ENCODE results near the gene MFN2.
"Not testable (repeated sequence)": the region's sequence is repeated elsewhere in the genome, so short reads cannot be mapped to it uniquely, and the experiment has no call there.

MFN2 gene

DNA sequence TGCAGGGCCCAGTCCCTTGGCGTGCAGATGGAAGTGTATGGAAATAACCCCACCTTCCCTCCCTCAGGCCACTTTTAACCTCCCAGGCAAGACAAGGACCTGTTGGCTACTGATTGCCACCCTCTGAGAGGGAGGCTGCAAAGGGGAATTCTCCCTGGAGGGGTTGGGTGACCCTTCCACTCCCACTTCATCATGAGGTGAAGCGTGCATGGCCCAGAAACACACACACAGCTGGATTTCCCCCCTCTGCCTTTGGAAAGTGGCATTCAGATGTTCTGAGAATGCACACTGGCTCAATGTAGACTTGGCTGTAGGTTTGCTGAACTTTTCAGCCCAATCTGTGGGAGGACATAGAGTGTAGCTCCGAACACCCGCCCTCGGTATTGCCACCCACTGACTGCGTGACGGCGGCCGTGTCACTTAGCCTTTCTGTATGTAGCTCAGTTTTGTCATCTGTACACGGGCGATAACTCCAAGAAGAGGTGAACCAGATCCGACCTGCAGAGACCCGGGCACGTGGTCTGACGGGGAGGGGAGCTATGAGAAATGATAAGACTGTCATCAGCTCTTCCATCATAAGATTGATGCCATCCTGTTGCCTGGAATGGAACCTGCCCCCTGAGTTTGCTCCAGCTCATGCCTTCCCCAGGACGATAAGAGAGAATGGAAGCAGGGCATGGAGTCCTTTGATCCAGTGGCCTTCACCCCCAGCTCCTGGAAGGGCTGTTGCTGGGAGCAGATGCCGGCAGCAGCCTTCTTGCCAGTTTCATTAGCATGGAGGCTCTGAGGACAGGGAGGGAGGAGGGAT lies 58.3 kb downstream of the MFN2 start:
- Histone ChIP-seq H3K9me3 (ENCODE audit: control insufficient read depth, insufficient read depth, low read depth, low read length) (0 out of 2 replicates have a peak, but pooled peaks cover 4% of the 10 kb centered on the region), H3K36me3 (ENCODE audit: control insufficient read depth, insufficient read depth, low read length) (0 out of 2 replicates have a peak, but pooled peaks cover 4% of the 10 kb centered on the region), H3K27me3 (ENCODE audit: control insufficient read depth, insufficient read depth, low read length) (no peaks in the 10 kb centered on the region), H3K4me1 (ENCODE audit: control insufficient read depth, insufficient read depth, low read length) (no peaks in the 10 kb centered on the region), H3K9ac (ENCODE audit: low read length) (no peak overlapping the region), H3K4me3 (ENCODE audit: low read depth, low read length) (no peak overlapping the region), H3K27ac (ENCODE audit: low read depth, low read length) (no peak overlapping the region)

DNA sequence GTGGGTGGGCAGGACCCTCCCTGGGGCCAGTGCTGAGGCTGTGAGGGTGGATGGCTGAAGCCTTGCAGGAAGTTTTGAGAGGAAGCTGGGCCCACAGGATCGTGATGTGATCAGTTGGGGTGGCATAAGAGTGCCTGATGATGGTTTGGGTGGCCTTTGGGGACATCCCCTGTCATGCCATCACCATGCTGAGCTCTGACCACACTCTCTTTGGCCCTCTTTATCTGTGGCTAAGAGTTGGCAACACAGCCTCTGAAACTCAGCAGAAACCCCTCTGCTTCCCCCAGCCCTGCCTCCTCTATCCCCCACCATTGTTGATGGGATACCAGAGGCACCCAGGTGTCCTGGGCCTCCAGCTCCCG lies 58.9 kb downstream of the MFN2 start:
- H3K27ac ChIP-seq (ENCODE audit: low read depth, low read length): no peak overlapping the region
- no peaks in the 10 kb centered on the region for H3K27me3 ChIP-seq (ENCODE audit: control insufficient read depth, insufficient read depth, low read length)
- H3K36me3 ChIP-seq (ENCODE audit: control insufficient read depth, insufficient read depth, low read length): 0 out of 2 replicates have a peak, but pooled peaks cover 4% of the 10 kb centered on the region
- 0 out of 2 replicates have a peak, but pooled peaks cover 4% of the 10 kb centered on the region for H3K9me3 ChIP-seq (ENCODE audit: control insufficient read depth, insufficient read depth, low read depth, low read length)
- no peaks in the 10 kb centered on the region for H3K4me1 ChIP-seq (ENCODE audit: control insufficient read depth, insufficient read depth, low read length)
- H3K9ac ChIP-seq (ENCODE audit: low read length): no peak overlapping the region
- H3K4me3 ChIP-seq (ENCODE audit: low read depth, low read length): no peak overlapping the region

DNA sequence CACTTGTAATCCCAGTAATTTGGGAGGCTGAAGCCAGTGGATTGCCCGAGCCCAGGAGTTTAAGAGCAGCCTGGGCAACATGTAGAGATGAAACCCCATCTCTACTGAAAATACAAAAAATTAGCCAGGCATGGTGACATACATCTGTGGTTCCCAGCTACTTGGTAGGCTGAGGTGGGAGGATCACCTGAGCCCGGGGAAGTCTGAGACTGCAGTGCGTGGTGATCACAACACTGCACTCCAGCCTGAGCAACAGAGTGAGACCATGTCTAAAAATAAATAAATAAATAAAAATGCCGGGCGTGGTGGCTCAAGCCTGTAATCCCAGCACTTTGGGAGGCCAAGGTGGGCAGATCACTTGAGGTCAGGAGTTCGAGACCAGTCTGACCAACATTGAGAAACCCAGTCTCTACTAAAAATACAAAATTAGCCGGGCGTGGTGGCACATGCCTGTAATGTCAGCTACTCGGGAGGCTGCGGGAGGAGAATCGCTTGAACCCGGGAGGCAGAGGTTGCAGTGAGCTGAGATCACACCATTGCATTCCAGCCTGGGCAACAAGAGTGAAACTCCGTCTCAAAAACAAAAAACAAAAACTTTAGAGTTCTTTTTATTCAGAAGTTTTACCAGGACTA lies 59.7 kb downstream of the MFN2 start:
- H3K4me1 ChIP-seq (ENCODE audit: control insufficient read depth, insufficient read depth, low read length); H3K4me3 ChIP-seq (ENCODE audit: low read depth, low read length); H3K36me3 ChIP-seq (ENCODE audit: control insufficient read depth, insufficient read depth, low read length); H3K27ac ChIP-seq (ENCODE audit: low read depth, low read length); H3K27me3 ChIP-seq (ENCODE audit: control insufficient read depth, insufficient read depth, low read length); H3K9me3 ChIP-seq (ENCODE audit: control insufficient read depth, insufficient read depth, low read depth, low read length); H3K9ac ChIP-seq (ENCODE audit: low read length): not testable (repeated sequence)

DNA sequence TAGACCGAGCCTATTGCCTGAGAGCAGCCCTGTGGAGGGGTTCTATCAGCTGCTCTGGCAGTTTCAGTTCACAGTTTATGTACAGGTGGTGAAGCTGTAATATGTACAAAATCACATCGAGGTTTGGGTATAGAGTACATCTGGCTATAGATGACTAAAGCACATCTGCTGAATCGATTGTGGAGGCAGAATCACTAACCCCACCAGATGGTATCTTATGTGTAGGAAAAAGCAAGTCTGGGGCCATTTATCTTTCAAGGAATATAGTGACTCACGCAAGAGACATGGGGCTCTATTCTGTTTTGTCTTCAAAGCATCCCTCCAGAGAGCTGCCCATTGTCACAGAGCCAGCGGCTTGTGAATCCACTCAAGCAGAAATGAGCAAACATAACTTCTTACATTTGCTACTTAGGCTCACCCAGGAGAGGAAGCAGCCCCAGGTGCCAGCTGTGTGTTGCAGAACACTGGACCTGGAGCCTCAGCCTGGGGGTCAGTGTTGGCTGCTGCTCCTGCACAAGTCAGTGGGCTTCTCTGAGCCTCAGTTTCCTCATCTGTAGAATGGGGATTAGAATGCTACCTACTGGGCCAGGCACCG lies 60.3 kb downstream of the MFN2 start:
- no peaks in the 10 kb centered on the region for H3K27me3 ChIP-seq (ENCODE audit: control insufficient read depth, insufficient read depth, low read length)
- no peak overlapping the region for H3K4me3 ChIP-seq (ENCODE audit: low read depth, low read length)
- no peak overlapping the region for H3K9ac ChIP-seq (ENCODE audit: low read length)
- H3K27ac ChIP-seq (ENCODE audit: low read depth, low read length): no peak overlapping the region
- H3K36me3 ChIP-seq (ENCODE audit: control insufficient read depth, insufficient read depth, low read length): no peaks in the 10 kb centered on the region
- no peaks in the 10 kb centered on the region; the same call in 1 of the 2 replicates for H3K4me1 ChIP-seq (ENCODE audit: control insufficient read depth, insufficient read depth, low read length)
- 0 out of 2 replicates have a peak, but pooled peaks cover 4% of the 10 kb centered on the region for H3K9me3 ChIP-seq (ENCODE audit: control insufficient read depth, insufficient read depth, low read depth, low read length)

DNA sequence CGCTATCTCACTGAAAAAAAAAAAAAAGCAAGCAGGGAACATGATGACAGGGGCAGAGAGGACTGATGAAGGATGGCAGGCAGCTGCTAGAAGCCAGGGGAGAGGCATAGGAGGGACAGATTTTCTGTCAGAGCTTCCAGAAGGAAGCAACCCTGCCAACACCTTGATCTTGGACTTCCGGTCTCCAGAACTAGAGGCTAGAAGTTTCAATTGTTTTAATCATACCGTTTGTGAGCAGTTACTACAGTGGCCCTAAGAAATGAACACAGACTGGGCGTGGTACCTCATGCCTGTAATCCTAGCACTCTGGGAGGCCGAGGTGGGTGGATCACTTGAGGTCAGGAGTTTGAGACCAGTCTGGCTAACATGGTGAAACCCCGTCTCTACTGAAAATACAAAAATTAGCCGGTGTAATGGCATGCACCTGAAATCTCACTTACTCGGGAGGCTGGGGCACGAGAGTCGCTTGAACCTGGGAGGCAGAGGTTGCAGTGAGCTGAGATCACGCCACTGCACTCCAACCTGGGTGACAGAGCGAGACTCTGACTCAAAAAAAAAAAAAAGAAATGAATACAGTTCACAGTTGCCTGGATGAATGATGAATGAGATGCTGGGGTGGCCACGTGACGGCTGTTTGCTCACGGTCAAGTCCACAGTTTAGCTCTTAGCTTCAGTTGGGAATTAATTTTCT lies 64.1 kb downstream of the MFN2 start:
- not testable (repeated sequence) for H3K27me3 ChIP-seq (ENCODE audit: control insufficient read depth, insufficient read depth, low read length); H3K27ac ChIP-seq (ENCODE audit: low read depth, low read length); H3K4me1 ChIP-seq (ENCODE audit: control insufficient read depth, insufficient read depth, low read length); H3K9me3 ChIP-seq (ENCODE audit: control insufficient read depth, insufficient read depth, low read depth, low read length); H3K36me3 ChIP-seq (ENCODE audit: control insufficient read depth, insufficient read depth, low read length); H3K4me3 ChIP-seq (ENCODE audit: low read depth, low read length); H3K9ac ChIP-seq (ENCODE audit: low read length)

DNA sequence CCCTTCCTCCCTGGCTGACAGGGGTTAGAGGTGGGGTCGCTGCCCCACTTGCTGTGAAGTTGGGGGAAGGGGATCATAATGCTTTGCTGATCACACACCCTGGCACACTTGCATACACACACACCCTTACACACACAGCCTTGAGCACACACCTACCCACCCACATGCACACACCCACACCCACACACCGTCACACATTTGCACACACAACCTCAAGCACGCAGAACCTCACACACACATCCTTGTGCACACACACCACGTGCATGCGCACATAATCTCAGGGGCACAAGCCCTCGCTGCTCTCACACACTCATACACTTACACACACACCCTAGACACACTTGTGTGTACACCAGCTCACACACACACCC lies 66.5 kb downstream of the MFN2 start:
- Histone ChIP-seq H3K27me3 (ENCODE audit: control insufficient read depth, insufficient read depth, low read length) (no peaks in the 10 kb centered on the region), H3K9me3 (ENCODE audit: control insufficient read depth, insufficient read depth, low read depth, low read length) (0 out of 2 replicates have a peak, but pooled peaks cover 3% of the 10 kb centered on the region), H3K9ac (ENCODE audit: low read length) (no peak overlapping the region), H3K4me1 (ENCODE audit: control insufficient read depth, insufficient read depth, low read length) (peaks cover 7% of the 10 kb centered on the region; the same call in 1 of the 2 replicates), H3K4me3 (ENCODE audit: low read depth, low read length) (no peak overlapping the region), H3K27ac (ENCODE audit: low read depth, low read length) (no peak overlapping the region), H3K36me3 (ENCODE audit: control insufficient read depth, insufficient read depth, low read length) (no peaks in the 10 kb centered on the region)

DNA sequence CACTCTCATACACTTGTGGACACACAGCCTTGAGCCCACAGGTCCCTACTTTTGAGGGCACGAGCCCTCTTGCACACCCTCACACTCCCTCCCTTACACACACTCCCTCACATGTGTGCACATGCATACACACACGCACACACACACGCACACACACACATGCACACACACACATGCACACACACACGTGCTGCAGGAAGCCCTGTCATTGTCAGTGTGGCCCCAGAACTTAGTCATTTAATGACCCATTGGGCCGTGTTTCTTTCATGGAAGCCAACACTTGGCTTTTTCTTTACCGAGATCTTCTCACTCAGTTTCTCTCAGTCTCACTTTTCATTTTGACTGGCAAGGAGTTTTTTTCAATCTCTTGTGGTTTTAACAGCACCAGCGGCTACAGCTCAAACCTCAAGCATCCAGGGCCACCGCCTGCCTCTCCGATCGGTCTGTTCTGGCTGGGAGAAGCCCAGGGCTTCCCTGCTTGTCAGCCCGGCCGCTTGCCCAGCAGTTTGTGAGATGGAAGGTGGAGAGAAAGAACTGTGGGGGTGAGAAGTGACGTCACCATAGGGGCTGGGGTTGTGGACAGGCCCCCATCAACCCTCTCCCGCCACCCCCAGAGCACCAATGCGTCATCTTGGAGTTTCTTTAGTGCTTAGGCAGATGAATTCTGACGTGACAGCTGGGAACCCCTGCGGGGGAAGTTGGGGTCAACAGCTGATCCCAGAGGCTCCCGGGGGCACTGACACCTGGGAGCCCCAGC lies 67.1 kb downstream of the MFN2 start:
- no peak overlapping the region for H3K9ac ChIP-seq (ENCODE audit: low read length)
- no peak overlapping the region for H3K4me3 ChIP-seq (ENCODE audit: low read depth, low read length)

DNA sequence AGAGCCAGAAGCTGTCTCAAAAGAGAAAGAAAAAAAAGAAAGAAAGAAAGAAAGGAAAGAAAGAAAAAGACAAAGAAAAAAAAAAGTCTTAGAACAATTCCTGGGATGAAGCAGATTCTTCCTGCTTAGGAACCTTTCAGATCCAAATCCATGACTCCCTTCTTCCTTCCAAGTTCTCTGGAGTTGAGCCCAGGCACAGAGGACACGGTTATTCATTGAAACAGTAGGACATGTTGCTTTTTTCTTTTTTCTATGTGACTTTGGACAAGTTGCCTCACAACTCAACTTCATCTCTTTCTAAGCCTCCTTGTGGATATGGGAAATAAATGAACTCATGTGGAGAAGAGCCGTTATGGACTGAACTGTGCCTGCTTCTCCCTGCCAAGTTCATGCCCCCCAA lies 68.1 kb downstream of the MFN2 start:
- Histone ChIP-seq H3K9ac (ENCODE audit: low read length) (no peak overlapping the region), H3K27ac (ENCODE audit: low read depth, low read length) (no peak overlapping the region), H3K4me1 (ENCODE audit: control insufficient read depth, insufficient read depth, low read length) (peaks cover 17% of the 10 kb centered on the region), H3K9me3 (ENCODE audit: control insufficient read depth, insufficient read depth, low read depth, low read length) (no peaks in the 10 kb centered on the region), H3K4me3 (ENCODE audit: low read depth, low read length) (no peak overlapping the region), H3K27me3 (ENCODE audit: control insufficient read depth, insufficient read depth, low read length) (no peaks in the 10 kb centered on the region), H3K36me3 (ENCODE audit: control insufficient read depth, insufficient read depth, low read length) (no peaks in the 10 kb centered on the region)

More for the DNA sequence above, 67.1 kb downstream of the MFN2 start:
- Histone ChIP-seq H3K4me1 (ENCODE audit: control insufficient read depth, insufficient read depth, low read length) (peaks cover 13% of the 10 kb centered on the region), H3K9me3 (ENCODE audit: control insufficient read depth, insufficient read depth, low read depth, low read length) (no peaks in the 10 kb centered on the region), H3K27me3 (ENCODE audit: control insufficient read depth, insufficient read depth, low read length) (no peaks in the 10 kb centered on the region), H3K27ac (ENCODE audit: low read depth, low read length) (no peak overlapping the region), H3K36me3 (ENCODE audit: control insufficient read depth, insufficient read depth, low read length) (no peaks in the 10 kb centered on the region)

DNA sequence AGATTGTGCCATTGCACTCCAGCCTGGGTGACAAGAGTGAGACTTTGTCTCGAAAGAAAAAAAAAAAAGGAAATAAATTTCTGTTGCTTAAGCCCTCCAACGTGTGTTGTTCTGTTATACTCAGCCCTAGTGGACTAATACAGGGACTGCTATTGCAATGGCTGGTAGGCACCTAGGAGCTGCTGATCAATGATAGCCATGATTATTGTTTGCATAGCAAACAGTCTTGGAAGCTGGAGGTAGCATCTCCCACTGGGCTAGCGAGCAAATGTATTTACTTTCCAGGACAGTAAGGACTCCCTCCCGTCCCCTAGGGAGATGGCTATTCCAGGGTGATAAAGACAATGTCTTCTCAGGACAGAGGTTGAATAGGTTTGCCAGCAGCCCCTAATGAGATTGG lies 69.4 kb downstream of the MFN2 start:
- Histone ChIP-seq H3K27ac (ENCODE audit: low read depth, low read length) (no peak overlapping the region), H3K9ac (ENCODE audit: low read length) (no peak overlapping the region), H3K9me3 (ENCODE audit: control insufficient read depth, insufficient read depth, low read depth, low read length) (no peaks in the 10 kb centered on the region), H3K36me3 (ENCODE audit: control insufficient read depth, insufficient read depth, low read length) (no peaks in the 10 kb centered on the region), H3K4me3 (ENCODE audit: low read depth, low read length) (no peak overlapping the region), H3K27me3 (ENCODE audit: control insufficient read depth, insufficient read depth, low read length) (no peaks in the 10 kb centered on the region), H3K4me1 (ENCODE audit: control insufficient read depth, insufficient read depth, low read length) (peaks cover 21% of the 10 kb centered on the region)

DNA sequence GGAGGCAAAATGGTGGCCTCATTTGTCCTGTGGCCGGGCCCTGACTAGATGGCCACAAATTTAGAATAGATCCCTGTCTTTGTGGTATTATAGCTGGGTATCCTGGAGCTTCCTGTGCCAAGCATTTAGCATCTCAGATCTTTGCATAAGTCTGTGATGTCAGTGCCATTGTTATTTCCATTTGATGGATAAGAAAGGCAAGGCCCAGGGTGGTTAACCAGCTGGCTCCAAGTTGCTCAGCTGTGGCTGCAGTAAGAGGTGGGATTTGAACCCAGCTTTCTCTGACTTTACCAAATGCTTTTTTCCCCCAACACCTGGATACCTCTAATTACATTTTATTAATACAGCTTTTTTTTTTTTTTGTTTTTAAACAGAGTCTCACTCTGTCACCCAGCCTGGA lies 71.1 kb downstream of the MFN2 start:
- H3K4me3 ChIP-seq (ENCODE audit: low read depth, low read length): no peak overlapping the region
- H3K9ac ChIP-seq (ENCODE audit: low read length): no peak overlapping the region
- H3K4me1 ChIP-seq (ENCODE audit: control insufficient read depth, insufficient read depth, low read length): peaks cover 21% of the 10 kb centered on the region
- no peaks in the 10 kb centered on the region for H3K27me3 ChIP-seq (ENCODE audit: control insufficient read depth, insufficient read depth, low read length)
- no peaks in the 10 kb centered on the region for H3K9me3 ChIP-seq (ENCODE audit: control insufficient read depth, insufficient read depth, low read depth, low read length)
- no peak overlapping the region for H3K27ac ChIP-seq (ENCODE audit: low read depth, low read length)
- H3K36me3 ChIP-seq (ENCODE audit: control insufficient read depth, insufficient read depth, low read length): no peaks in the 10 kb centered on the region
